HT-29 (cell line): Measurements from ENCODE around the gene MUC6. TPM values are rescaled to one million over a fixed set of nuclear protein-coding genes. Genes with fewer than 3 reads are reported as not detected.

Experiments
- DNase-seq: peaks from one replicate; pipeline ENCODE4 v3.0.0-alpha.2; 2015; ENCODE audit warnings: low spot score
- total RNA-seq: library from RNA; depleted of rRNA; stranded (reverse); fragments of >200 nt; shearing (Covaris generic); gene quantifications from 2 replicates; pipeline ENCODE4 v1.2.3, GENCODE V29; 2014

Gene MUC6
- total RNA-seq, 1 experiment from 2014 or later = 0.31 TPM

- DNase-seq = no peak
These were observed 1.1 kb upstream of the MUC6 start for GRCh38 chr11:1037506-1038055.

GRCh38 chr11:1036931-1037330 lies 413 bp upstream of the MUC6 start:
- no peak for DNase-seq

GRCh38 chr11:1035577-1036283 lies 788 bp downstream of the MUC6 start:
- DNase-seq = no peak

GRCh38 chr11:1034456-1035295 lies 1.8 kb downstream of the MUC6 start:
- no peak for DNase-seq

- no peak for DNase-seq
These were observed 2.5 kb downstream of the MUC6 start for GRCh38 chr11:1034001-1034400.

GRCh38 chr11:1033016-1033798 lies 3.3 kb downstream of the MUC6 start:
- DNase-seq = no peak

GRCh38 chr11:1032310-1032891 lies 4.1 kb downstream of the MUC6 start:
- DNase-seq = no peak

- DNase-seq = no peak
These were observed 5.2 kb downstream of the MUC6 start for GRCh38 chr11:1031121-1031899.

- no peak for DNase-seq
These were observed 6.0 kb downstream of the MUC6 start for GRCh38 chr11:1030556-1030955.

- no peak for DNase-seq
These were observed 6.4 kb downstream of the MUC6 start for GRCh38 chr11:1030086-1030485.

GRCh38 chr11:1029654-1030053 lies 6.9 kb downstream of the MUC6 start:
- DNase-seq = no peak

GRCh38 chr11:1029051-1029450 lies 7.5 kb downstream of the MUC6 start:
- DNase-seq = no peak

- no peak for DNase-seq
These were observed 7.9 kb downstream of the MUC6 start for GRCh38 chr11:1028616-1029015.

- no peak for DNase-seq
These were observed 8.3 kb downstream of the MUC6 start for GRCh38 chr11:1028291-1028540.

GRCh38 chr11:1027483-1028290 lies 8.8 kb downstream of the MUC6 start:
- no peak for DNase-seq

GRCh38 chr11:1026641-1027482 lies 9.7 kb downstream of the MUC6 start:
- no peak for DNase-seq

- DNase-seq = no peak
These were observed 10.4 kb downstream of the MUC6 start for GRCh38 chr11:1026163-1026450.

GRCh38 chr11:1025410-1026162 lies 10.9 kb downstream of the MUC6 start:
- DNase-seq = no peak
